ENCODE measurements around the gene KRTAP5-11.

DNA sequence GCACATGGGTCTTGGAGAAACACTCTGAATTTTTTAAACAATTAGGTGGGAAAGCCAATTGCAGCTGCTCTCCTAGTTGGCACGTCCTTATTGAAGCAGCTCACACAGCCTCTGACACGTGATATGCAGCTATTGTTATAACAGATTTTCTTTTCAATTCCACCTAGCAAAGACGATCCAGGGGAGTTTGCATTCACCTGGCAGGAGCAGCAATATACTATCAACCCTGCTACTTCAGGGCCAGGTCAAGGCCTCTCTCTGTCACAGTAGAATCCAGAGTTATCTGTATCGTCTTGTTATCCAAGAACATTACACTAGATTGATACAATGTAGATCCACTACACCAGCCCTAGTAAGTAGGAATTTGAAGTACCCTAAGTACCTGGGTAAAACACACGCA is 8.3 kb downstream of the KRTAP5-11 start:
- TF ChIP-seq, protein P1, sequence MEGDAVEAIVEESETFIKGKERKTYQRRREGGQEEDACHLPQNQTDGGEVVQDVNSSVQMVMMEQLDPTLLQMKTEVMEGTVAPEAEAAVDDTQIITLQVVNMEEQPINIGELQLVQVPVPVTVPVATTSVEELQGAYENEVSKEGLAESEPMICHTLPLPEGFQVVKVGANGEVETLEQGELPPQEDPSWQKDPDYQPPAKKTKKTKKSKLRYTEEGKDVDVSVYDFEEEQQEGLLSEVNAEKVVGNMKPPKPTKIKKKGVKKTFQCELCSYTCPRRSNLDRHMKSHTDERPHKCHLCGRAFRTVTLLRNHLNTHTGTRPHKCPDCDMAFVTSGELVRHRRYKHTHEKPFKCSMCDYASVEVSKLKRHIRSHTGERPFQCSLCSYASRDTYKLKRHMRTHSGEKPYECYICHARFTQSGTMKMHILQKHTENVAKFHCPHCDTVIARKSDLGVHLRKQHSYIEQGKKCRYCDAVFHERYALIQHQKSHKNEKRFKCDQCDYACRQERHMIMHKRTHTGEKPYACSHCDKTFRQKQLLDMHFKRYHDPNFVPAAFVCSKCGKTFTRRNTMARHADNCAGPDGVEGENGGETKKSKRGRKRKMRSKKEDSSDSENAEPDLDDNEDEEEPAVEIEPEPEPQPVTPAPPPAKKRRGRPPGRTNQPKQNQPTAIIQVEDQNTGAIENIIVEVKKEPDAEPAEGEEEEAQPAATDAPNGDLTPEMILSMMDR (IDR thresholded peaks at IDR 0.05; ENCODE audit: extremely low read depth in 1 of 2, insufficient read depth in 1 of 2, low read depth in 1 of 2, low read length in 2 of 2): no peak
- TF ChIP-seq POLR2A (IDR thresholded peaks at IDR 0.05; ENCODE audit: low read depth, low read length) (no peak), POLR2AphosphoS5 (IDR thresholded peaks at IDR 0.05; ENCODE audit: insufficient read depth, low read depth, low read length) (no peak), FOS (IDR thresholded peaks at IDR 0.05; ENCODE audit: borderline replicate concordance, insufficient read depth, low read length) (no peak), EZH2 (IDR thresholded peaks at IDR 0.05; ENCODE audit: borderline replicate concordance, low read depth, low read length, severe bottlenecking) (no peak), MYC (IDR thresholded peaks at IDR 0.05; ENCODE audit: low read depth, low read length) (no peak), GATA2 (IDR thresholded peaks at IDR 0.05; ENCODE audit: insufficient read depth, insufficient read length, low read depth, low read length) (no peak)
- TF ChIP-seq, protein P2, sequence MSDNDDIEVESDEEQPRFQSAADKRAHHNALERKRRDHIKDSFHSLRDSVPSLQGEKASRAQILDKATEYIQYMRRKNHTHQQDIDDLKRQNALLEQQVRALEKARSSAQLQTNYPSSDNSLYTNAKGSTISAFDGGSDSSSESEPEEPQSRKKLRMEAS (IDR thresholded peaks at IDR 0.05; ENCODE audit: insufficient read depth, insufficient read length): no peak
